ENCODE results near the gene THADA.
A peak's percentile ranks its signal among the peaks of the same experiment; 100 is the strongest.

THADA gene

DNA sequence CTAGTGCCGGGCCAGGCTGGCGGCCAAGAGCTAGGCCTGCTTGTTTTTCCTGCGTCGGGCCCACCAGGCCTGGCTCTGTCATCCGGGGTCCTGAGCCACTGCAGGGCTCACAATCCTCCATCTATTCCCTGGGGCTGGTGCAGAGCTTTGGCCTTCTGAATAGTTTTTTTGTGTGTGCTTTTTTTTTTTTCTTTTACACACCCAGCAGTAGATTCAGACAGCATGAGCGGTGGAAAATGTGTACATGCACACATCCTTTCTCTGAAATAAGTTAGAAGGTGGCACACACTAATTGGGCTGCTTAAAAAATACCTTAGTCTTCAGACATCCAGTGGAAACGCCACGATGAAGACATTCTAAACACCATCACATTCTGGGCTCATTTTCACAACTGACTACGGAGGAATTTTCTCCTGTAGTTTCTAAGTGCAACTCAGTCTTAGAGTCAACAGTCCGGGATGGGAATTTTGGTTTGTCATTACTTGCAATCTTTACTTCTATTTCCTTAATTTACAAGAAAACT is 375.5 kb downstream of the THADA start:
- no peak for DNase-seq

DNA sequence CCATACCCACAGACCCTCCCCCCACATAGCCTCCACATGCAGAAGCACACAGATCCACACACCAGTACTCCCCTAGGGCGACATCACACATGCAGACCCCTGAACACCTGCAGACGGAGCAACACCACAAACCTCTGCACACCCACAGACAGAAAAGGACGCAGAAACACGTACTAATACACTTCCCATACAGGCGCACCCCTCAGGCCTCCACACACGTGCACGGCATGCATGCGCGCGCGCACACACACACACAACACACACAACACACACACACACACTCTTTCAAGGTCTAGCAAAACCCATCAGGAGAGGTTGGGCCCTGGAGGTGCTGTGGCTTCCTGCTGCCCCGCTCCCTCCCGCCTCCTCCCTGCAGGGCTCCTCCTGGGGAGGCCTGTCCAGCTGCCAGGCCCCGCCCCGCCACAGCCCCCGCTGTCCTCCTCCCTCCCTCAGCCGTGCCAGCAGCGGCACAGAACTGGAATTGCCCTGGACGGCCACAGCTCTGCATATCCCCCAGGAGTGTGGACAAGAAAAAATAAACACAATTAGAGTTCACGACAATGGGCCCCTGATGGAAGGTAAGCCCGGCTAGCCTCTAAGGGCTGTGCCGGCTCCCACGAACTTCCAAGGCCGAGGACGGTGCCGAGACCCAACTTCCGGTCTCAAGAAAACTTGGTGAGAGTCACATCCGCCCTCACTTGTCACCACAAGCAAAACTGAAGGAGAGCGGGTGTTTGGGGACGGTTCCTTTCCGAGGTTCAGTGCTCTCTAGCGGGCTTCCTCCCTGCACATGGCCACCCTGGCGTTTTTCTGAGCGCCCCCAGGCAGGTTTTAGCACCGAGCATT is 376.2 kb downstream of the THADA start:
- peak; percentile 63 for DNase-seq

DNA sequence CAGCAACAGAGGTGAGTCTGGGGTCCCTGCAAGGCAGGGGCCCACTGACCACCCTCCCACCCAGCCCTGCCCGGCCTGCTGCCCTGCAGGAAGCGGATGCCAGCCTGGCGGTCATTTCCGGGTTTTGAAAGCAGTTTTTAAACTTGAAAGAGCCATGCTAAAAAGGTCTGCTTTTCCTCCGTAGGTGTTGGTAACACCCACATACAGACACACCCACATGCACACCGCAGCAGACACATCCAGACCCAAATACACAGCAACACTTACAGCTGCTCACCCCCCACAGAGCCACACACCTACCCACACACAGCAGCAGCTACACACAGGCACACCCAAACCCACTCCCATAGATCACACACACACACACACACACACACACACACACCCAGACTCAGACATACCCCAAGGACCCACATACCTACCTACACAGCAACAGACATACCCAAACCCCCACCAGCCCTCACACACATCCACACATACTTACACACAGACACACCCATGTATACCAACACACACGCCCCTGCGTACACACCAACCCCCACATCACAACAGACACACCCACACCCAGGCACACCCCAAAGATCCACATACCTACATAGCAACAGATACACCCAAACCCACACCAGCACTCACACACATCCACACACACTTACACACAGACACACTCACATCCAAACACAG is 377.0 kb downstream of the THADA start:
- no peak for DNase-seq

DNA sequence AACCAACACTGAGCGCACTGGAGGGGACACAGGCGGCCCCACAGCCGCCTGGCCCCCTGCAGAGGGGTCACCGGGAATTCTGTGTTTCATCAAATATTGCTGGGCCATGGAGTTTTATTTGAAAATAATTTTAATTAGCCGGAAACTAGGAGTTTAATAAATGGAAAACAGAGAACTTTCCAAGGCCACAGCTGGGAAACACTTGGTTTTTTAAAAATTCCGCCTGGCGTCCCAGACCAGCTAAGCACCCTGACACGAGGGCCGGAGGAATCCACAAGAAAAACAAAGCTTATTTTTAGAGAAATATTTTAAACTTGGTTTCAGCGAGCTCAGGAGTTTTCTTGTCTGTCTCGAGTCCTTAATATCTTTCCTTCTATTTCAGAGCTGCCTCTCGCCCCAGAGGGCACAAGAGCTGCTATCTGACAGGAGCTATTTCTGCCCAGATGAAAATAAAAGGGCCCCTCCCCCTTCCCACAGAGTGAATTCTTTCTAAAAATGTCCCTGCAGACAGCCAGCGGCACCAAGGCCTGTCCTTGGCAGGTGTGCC is 377.6 kb downstream of the THADA start:
- DNase-seq = no peak

DNA sequence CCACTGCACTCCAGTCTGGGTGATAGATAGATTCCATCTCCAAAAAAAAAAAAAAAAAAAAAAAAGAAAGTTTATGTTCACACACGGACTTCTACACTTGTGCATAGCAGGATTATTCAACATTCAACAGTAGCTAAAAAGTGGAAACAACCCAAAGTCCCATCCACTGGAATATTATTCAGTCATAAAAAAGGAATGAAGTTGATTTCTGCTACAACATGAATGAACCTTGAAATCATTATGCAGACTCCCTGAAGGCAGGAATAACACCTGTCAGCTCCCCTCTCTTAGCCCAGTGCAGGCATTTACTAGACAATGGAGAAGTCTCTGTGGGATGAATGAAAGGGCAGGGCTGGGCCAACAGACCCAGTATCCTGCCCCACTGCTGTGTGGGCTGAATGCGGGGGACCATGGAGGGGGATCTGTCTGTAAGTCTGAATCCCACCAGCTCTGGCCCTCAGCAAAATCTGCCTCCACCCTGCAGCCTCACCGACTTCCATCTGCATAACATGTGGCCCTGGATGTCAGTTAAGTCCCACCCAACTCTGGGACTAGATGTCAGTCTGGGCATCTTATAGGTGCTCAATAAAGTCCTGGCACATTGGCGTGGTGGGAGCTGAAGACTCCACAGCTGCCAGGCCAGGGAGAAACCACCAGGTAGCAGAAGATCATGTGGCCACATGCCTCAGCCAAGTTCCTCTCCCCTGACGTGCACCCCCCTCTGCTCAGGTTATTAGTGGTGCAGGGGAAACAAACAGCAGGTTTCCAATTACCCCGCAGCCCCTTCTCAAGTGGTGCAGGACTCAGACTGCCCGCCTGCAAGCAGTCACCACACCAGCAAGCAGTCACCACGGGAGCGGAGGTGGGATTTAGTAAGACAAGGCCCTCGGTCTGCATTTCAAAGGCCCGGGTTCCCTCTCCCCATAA is 378.3 kb downstream of the THADA start:
- DNase-seq = no peak

DNA sequence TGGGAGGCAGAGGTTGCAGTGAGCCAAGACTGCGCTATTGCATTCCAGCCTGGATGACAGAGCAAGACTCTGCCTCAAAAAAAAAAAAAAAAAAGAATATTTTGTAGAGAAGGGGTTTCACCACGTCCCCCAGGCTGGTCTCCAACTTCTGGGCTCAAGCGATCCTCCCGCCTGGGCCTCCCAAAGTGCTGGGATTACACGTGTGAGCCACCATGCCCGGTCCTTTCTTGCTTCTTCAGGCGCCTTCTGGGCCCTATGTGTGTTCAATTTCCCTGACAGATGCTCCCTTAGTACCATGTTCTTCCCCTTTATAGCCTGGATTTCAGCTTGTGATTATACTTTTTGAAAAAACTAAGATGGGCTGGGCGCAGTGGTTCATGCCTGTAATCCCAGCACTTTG is 379.2 kb downstream of the THADA start:
- DNase-seq = no peak

DNA sequence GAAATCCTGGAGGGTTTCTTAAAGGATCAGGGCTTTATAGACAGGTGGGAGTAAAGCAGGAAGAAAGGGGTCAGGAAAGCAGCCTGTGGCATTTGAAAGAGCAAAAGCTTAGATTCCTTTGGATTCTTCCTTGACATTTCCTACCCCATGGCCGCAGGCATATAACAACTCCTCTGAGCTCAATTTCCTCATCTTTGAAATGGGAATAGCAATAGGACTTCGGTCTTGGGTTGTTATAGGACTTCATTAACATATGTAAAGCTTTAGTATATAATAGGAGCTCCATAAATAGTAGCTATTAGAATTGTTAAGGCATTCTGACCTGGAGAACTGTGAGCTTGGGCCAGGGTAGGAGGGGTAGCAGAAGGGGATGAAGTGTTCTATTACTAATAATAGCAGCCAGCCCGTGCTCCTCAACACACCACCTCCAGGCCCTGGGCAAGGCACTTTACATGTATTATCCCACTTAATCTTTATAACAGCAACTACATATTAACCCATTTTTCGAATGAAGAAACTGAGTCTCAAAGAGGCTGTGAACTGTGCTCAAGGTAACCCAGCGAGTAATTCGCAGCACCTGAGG is 380.1 kb downstream of the THADA start:
- DNase-seq = no peak

DNA sequence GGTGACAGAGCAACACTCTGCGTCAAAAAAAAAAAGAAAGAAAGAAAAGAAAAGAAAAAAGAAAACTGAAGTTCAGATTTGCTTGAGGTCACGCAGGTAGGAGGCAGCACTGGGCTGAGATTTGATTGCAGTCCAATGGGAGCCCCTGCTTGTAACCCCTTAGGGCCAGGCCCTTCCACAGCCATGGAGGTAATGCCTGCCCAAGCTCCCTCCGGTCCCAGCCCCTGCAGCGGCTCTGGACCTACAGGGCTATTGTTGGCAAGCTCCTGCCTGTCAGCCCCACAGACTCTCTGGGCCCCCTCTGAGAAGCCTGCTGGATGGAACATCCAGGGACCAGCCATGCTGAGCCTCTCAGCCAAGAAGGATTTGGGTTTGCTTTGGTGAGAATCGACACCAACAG is 381.6 kb downstream of the THADA start:
- no peak for DNase-seq

DNA sequence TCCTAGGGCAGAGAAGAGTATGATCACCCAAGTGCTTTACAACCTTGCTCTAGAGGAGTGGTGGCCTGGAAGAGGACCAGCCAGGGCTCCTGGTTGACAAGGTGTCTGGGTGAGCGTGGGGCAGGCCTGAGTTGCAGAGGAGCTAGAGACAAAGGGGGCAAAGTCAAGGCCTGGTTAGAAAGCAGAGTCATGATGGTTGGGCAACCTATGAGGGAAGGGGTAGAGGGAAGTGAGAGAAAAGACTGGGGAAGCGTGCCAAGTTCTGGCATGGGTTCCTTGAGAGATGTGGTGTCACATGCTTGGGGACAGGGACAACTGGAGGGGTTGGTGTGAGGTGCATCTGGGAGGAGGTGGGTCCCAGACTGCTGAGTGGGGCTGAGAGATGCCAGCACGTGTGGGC is 382.9 kb downstream of the THADA start:
- no peak for DNase-seq

DNA sequence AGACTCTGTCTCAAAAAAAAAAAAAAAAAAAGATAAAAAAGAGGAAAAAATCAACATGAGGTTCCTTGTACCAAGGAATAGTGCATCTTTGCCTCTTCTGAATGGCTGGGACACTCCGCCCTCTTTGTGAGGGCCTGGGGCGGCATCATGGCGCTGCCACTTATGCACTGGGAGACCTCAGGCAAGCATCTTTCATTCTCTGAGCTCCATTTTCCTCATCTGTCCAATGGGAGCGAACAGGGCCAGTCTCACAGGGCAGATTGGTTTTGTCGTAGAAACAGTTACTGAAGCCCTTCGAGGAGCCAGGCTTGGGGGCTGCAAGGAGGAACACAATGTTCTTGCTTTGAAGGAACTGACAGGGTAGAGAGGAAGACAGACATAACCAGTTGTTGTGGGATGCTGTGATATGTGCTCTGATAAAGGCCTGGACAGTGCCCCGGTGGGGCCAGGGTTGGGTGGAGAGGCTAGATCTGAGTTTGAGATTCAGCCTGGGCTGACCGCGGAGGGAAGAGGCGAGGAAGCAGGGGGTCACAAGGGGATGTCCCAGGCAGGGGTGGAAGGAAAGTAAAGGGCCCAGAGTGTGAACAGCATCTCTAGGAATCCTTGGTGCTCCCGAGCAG is 383.5 kb downstream of the THADA start:
- DNase-seq = no peak

DNA sequence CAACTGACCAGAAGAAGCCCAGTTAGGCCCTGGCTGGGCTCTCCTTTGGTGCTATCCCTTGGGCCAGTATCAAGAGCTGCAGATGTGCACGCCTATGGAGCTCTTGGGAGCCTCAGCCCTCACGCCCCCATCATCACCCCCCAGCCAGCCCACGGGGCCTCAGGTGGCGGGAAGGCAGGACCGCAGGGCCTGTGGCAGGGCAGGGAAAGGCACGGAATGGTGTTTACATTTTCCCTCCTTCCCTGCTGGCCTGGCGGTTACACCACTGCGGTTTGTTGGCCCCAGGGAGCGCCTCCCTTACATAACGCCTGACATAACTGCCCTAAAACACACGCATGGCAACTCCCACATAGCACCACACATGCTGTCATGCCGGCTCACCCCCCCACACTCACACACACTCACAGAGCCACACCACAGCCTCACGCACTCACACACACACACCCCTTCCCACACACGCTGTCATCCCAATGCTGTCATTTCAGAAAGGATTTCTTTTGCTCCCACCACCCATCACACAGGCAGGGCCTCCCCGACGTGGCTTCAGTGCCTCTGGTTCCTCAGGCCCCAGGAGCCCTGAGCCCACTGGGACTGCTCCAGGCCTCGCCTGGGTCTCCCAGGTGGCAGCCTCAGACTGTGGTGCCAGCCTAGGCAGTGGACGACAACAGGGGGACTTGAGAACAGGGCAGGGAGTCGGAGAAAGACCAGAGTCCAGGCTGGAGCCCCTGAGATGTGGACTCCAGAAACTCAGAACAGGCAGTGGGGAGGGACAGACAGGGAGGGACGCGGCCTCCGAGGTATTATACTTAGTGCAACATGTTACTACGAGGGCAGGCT is 385.2 kb downstream of the THADA start:
- no peak for DNase-seq

DNA sequence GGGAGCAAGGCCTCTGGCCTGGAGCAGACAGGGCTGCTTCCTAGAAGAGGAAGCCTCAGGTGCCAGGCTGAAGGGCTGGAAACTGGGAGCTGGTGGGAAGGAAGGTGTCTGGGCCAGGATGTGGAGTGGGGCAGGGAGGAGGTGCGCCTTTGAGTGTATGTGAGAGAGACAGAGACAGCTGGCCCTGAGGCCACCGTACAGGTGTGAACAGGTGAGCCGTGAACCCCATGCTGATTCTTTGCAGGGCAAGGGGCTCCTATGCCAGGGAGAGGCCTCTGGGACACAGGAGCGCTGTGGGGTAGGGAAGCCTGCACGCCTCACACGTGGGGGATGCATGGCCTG is 385.7 kb downstream of the THADA start:
- DNase-seq = no peak

DNA sequence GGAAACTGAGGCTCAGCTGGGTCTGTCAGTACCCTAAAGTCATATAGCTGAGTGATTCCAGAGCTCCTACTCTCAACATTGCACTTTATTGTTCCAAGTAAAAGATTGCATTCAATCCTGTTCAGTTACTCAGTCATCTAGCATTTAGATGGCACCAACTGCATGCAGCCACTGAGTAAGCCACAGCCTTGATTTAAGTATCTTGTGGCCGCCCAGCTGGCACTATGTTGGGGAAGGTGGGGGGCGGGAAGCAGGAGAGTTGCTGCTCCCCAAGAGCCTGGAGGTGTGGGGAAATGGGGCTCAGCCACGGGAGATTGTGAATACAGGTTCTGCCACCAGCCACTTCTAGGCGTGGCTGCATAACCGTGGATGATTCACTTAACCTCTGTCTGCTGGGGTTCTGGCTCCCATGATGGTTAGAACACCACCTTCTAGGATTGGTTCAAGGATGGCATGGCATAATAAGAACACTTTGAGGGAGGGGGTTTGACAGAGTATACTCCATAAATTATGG is 386.6 kb downstream of the THADA start:
- no peak for DNase-seq

DNA sequence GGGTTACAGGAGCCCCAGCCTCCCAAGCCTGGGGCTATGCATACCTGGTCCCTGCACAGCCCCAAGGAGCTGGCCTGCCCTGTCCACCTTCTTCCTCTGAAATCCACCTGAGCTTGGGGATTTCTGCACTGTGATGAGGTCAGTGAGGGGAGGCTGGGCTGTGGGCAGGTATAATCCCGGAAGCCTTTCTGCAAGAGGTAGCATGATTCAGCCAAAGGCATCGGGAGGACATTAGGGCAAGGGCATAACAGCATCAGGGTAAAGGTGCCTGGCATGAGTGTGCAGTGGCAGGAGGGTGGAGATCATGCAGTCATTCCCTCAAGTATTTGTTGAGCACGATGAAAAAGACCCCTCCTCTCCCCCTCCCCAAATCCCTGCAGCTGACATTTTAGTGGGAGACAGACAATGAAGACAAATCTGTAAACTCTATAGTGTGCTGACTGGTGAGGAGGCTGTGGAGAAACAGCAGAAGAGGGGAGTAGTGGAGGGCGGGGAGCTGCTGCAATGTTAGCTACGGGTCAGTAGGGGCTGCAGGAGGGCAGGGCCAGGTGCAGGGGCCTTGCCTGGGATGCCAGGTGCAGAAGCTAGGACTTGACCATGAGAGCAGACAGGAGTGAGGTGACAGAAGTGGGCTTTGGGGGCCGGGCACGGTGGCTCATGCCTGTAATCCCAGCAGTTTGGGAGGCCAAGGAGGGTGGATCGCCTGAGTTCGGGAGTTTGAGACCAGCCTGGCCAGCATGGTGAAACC is 388.1 kb downstream of the THADA start:
- no peak for DNase-seq

DNA sequence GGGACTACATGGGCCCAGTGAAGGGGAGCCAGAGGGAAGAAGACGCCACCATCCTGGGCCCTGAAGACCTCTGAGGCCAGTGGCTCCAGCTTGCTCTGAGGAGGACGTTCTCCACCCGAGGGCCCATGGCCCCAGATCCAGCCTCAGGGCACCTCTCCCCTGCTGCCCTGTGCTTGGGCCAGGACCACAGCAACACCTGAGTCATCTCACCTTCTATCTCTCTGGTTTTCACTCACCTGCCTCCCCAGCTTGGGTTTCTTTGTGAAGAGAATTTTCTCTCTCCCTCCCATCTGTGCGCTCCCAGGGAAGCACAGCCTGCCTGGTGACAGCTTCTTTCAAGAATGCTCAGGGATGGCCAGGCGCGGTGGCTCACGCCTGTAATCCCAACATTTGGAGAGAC is 389.2 kb downstream of the THADA start:
- DNase-seq = no peak

DNA sequence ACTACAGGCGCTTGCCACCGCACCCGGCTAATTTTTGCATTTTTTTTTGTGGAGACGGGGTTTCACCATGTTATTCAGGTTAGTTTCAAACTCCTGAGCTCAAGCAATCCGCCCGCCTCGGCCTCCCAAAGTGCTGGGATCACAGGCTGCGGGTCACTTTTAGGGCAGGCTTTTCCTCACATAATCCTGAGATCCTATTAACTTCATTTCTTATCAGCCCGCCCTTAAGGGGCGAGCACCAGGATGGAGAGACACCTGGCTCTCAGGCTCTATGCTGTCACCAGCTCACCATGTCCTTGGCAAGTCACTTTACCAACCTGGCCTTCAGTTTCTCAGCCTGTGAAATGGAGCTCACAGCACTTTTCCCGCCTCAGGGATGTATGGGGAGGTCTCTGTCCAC is 392.5 kb downstream of the THADA start:
- no peak for DNase-seq

DNA sequence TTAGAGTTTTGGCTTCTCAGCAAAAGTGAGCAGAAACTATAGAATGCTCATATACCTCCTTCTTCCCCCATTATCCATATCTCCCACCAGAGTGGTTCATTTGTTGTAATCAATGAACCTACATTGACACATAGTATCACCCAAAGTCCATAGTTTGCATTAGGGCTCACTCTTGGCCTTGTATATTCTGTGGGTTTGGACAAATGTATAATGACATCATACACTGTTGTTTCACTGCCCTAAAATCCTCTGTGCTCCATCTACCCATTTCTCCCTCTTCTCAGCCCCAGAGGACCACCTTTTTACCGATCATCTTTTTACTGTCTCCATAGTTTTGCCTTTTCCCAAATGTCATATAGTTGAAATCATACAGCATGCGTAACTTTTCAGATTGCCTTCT is 393.5 kb downstream of the THADA start:
- DNase-seq = no peak

DNA sequence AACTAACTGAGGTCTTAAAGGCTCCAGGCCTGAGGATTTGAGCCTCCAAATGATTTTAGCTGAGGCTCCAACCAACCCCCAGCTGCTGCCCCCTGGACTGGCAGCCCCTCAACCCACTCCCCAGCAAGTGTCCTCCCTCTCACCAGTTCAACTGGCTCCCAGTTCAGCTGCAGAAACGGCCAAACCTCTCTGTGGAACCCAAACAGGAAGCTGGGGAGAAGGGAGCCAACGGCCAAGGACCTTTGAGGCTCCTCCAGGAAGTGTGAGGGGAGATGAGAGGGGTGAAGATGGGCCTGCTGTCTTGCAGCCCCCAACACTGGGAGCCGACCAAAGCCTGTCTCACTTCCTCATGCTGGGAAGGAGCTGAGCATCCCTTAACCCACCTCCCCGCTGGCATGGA is 394.3 kb downstream of the THADA start:
- no peak for DNase-seq

DNA sequence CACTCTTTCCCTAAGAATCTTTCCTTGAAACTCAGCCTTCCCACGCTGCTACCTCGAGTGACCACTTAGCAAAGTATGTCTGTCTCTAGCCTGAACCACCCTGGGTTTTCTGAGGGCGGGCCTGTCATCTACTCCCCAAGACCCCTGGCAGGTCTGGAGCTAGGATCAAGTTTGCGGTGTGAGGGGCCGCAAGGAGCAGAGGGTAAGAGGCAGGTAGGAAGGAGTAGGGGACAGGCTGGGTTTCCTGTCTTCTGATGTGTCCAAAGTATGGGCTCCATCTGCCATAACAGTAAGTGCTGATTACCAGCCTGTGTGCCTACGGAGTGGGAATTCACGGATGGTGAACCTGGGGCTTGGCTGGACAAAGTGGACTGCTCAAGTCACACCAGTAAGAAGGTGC is 394.8 kb downstream of the THADA start:
- DNase-seq = no peak
